Kidney epithelial cell (primary cell): ENCODE data around the gene DMAC2L. TPM values are rescaled to one million over a fixed set of nuclear protein-coding genes. Genes with fewer than 3 reads are reported as not detected.

ENCODE experiments used
- DNase-seq: peaks from one replicate; pipeline ENCODE4 v3.0.0-alpha.2; 2010; ENCODE audit warnings: low read depth
- H3K27me3 ChIP-seq: 2 replicates; pipeline ENCODE4 v1.6.0; 2011; ENCODE audit warnings: low read length; ENCODE audit not compliant: control insufficient read depth, insufficient read depth
- H3K36me3 ChIP-seq: 2 replicates; pipeline ENCODE4 v1.5.1; 2011; ENCODE audit warnings: low read length; ENCODE audit not compliant: control insufficient read depth, insufficient read depth
- H3K4me3 ChIP-seq: 2 replicates; pipeline ENCODE4 v1.5.1; 2011; ENCODE audit warnings: low read depth, mild to moderate bottlenecking, control low read depth, low read length
- CTCF ChIP-seq: IDR thresholded peaks from 2 replicates; pipeline ENCODE4 v1.5.1; 2011; ENCODE audit warnings: mild to moderate bottlenecking, moderate library complexity, low read length, control low read depth, inconsistent platforms; ENCODE audit not compliant: insufficient read depth, poor library complexity, severe bottlenecking
- total RNA-seq: library from RNA; depleted of rRNA; stranded (reverse); fragments of >200 nt; gene quantifications from 2 replicates; pipeline ENCODE4 v1.2.3, GENCODE V29; 2015

The DMAC2L gene
- total RNA-seq, 1 donor from 2014 or later: 27.5 TPM

GRCh38 chr14:50272498-50272897 lies 39.6 kb upstream of the DMAC2L start:
- TF ChIP-seq CTCF: no peak
- DNase-seq: no peak
- Histone ChIP-seq H3K36me3 (no peaks in the 10 kb centered on the region), H3K4me3 (no peak overlapping the region), H3K27me3 (no peaks in the 10 kb centered on the region)

DNA sequence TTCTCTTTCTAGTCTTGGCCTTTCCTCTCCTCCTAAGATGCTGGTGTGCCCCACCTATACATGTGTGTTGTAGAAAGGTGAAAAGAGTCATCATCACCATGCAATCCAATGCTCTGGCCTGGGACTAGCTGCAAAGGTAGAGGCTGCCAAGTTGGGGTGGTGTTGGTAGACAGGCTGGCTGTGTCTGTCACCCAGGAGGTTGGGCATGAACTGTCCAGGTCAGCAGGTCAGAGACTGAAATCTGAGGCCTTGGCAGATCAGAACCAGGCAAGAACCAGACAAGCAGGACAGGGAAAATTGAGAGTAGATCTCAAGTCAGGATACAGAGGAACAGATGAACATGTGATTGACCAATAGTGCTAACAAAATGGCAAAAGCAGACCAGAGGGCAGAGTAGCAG lies 26.3 kb upstream of the DMAC2L start:
- no peak for TF ChIP-seq CTCF
- DNase-seq: no peak
- Histone ChIP-seq H3K27me3 (no peaks in the 10 kb centered on the region), H3K36me3 (no peaks in the 10 kb centered on the region), H3K4me3 (no peak overlapping the region)

GRCh38 chr14:50288146-50288545 lies 24.0 kb upstream of the DMAC2L start:
- no peaks in the 10 kb centered on the region for H3K27me3 ChIP-seq
- no peak overlapping the region for H3K4me3 ChIP-seq
- TF ChIP-seq CTCF: no peak
- no peaks in the 10 kb centered on the region for H3K36me3 ChIP-seq
- DNase-seq: no peak

- Histone ChIP-seq H3K36me3 (no peaks in the 10 kb centered on the region), H3K27me3 (no peaks in the 10 kb centered on the region), H3K4me3 (no peak overlapping the region)
- TF ChIP-seq CTCF: no peak
- DNase-seq: no peak
These were observed 21.8 kb upstream of the DMAC2L start for GRCh38 chr14:50290306-50290705.

DNA sequence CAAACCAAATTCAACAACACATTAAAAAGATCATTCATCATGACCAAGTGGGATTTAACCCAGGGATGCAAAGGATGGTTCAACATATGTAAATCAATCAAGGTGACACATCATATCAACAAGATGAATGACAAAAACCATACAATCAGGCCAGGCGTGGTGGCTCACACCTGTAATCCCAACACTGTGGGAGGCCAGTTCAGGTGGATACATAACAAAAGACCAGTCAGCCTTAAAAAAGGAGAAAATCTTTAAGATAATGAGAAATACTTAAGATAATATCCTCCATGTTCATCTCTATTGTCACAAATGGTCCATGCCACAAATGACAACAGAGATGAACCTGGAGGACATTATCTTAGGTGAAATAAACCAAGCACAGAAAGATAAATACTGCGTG lies 12.5 kb upstream of the DMAC2L start:
- H3K36me3 ChIP-seq: no peaks in the 10 kb centered on the region
- no peaks in the 10 kb centered on the region for H3K27me3 ChIP-seq
- TF ChIP-seq CTCF: no peak
- no peak for DNase-seq
- no peak overlapping the region for H3K4me3 ChIP-seq

DNA sequence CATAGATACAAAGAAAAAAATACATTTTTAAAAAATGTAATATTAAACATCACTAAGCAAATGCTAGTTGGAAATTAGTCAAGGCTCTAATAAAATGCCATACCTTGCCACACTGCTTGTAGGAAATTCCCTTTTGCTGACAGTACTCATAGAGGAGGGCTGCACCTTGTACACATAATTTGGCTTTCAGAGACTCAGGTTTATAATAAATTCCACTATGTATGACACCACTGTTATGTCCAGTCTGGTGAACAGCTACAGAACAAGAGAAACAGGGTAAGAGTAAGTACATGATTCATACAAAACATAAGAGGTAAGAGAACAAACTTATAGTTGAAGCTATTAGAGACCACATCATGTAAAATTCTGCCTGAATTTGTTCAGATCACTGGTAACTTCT lies 10.2 kb upstream of the DMAC2L start:
- Histone ChIP-seq H3K27me3 (no peaks in the 10 kb centered on the region), H3K4me3 (no peak overlapping the region), H3K36me3 (no peaks in the 10 kb centered on the region)
- TF ChIP-seq CTCF: no peak
- no peak for DNase-seq
